Activated CD8-positive, alpha-beta memory T cell treated with anti-CD3 and anti-CD28 coated beads for 36 hours (primary cell): Measurements from ENCODE around the gene CORO1C. TPM values are rescaled to one million over a fixed set of nuclear protein-coding genes. Genes with fewer than 3 reads are reported as not detected.
"Not testable (repeated sequence)": the region's sequence is repeated elsewhere in the genome, so short reads cannot be mapped to it uniquely, and the experiment has no call there.

Experiments
- CTCF ChIA-PET: fragments of 350-600 bp; sonication (Branson Sonifier 250); formaldehyde crosslinking; loops from one replicate; lab custom pipeline; 2021; ENCODE audit warnings: antibody characterized with exemption; lab: Charles Lee
- POLR2A ChIA-PET: fragments of 350-600 bp; sonication (Branson Sonifier 250); formaldehyde crosslinking; loops from one replicate; lab custom pipeline; 2021; ENCODE audit warnings: antibody characterized with exemption; lab: Charles Lee
- total RNA-seq, 2 experiments: library from RNA; stranded (reverse); gene quantifications; one replicate each; pipeline ENCODE4 v1.2.3, GENCODE V29; 2021

The CORO1C gene
- 10 to 100 TPM; 71.0 to 78.7 TPM for total RNA-seq

DNA sequence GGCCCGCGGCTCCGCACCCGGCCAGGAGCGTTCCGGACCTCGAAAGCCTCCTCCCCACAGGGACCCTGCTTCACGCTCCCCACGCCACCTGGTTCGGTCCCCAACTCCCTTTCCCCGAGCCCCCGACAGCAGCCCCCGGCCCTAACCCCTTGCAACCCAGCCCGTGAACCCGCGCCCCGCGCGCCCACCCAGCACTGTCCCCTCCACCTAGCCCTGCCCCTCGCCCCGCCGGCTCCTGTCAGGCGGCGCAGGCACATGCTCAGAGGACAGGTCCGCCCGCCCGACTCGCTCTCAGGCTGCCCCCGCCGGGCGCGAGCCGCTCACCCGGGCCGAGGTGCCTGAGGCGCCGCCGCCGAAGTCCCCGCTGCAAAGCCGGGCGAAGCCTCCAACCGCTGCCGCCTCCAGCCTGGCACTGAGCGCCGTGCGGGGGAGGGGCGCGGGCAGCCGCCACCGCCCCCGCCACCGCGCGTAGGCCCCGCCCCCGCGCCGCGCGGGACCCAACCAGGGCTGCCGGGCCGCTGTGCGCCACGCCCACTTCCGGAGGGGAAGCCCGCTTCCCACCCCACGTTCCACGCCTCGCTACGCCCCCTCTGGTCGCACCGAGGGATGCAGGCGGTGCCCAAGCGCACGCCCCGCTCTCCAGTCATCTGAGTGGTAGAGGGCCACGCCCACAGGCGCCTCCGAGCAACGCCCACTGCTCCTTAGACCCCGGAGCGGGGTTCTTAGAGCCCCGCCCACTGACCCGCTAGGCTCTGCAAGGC lies at the start of gene CORO1C:
CORO1C (minus strand) TSS at position 414 of the 761 bp plus-strand sequence. CDS start 30,200 bp downstream, outside the sequence.
- CTCF ChIA-PET, result interaction anchor here (0.6 to 1.0 kb wide), 3 partner anchors 65 to 70 kb away, joined by 3 to 6 read pairs (median 3); no protein-coding TSS in a partner anchor
- POLR2A ChIA-PET, result interaction anchor here (0.8 to 1.4 kb wide), 3 partner anchors 29 to 706 kb away, joined by 3 to 5 read pairs (median 4); no protein-coding TSS in a partner anchor

DNA sequence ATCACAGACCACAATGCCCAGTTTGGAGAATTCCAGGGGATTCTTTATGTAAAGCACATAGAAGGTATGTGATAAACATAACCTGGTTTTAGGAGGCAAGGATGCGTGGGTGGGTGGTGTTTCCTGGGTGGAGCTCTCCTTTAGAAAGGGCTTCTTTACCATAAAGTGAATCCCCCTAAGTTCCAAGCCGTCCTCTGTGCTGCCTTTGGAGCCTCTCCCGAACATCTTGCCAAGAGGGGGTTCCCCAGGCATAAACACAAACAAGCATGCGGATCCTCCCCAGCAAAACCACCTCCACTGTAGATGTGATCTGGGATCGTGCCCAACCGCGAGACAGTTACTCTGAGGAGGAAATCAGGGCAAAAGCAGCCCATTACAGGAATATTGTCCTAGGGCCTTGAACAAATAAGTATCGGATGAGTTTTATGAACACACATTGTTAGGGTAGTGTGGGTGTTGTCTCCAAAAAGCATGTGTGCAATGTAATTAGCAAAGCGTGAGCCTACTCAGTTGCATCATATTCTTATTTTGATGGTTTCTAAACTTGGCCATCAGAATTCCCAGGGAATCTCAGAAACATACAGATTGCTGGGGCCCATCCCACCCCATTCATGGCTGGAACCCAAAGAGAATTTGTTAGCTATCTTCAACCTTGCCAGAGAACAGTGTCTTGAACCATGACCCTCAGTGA lies 48.8 kb upstream of the CORO1C start:
- CTCF ChIA-PET, result no interaction called here

DNA sequence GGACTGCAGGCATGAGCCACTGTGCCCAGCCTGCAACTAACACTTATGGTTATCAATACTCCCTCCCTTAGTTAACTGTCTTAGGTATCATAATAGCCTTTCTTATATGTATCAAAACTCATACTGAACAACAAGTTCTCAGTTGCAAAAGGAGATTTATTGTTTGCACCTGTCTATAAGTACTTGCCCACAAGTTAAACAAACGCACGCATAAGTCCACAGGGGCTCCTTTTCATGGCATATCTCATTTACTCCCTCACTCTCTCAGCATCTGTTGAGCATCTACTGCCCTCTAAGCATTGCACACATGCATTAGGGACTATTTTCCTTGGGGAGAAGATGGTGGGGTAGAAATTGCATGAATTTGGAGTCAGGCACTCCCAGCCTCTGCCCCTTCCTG lies 46.7 kb upstream of the CORO1C start:
- ChIA-PET POLR2A (no interaction called here), CTCF (no interaction called here)

More for the DNA sequence above, 48.8 kb upstream of the CORO1C start:
- POLR2A ChIA-PET, result no interaction called here

DNA sequence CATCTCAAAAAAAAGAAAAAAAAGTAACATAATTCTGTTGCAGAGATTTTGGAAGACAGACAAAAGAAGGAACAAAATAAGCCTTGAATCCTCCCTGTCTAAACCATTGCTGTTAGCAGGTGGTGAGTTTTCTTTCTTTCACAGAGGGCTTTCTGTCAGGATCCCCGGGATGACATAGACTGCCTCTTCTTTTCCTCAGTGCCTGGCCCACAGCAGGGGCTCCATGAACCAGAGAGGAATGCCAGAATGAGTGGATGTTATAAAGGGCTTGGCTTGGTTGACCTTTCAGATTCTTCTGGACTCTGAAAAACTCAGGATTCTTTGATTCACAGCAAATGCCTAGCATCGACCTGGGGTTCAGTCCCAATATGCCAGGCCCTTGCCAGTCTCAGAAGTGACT lies 45.8 kb upstream of the CORO1C start:
- ChIA-PET CTCF (no interaction called here), POLR2A (no interaction called here)

DNA sequence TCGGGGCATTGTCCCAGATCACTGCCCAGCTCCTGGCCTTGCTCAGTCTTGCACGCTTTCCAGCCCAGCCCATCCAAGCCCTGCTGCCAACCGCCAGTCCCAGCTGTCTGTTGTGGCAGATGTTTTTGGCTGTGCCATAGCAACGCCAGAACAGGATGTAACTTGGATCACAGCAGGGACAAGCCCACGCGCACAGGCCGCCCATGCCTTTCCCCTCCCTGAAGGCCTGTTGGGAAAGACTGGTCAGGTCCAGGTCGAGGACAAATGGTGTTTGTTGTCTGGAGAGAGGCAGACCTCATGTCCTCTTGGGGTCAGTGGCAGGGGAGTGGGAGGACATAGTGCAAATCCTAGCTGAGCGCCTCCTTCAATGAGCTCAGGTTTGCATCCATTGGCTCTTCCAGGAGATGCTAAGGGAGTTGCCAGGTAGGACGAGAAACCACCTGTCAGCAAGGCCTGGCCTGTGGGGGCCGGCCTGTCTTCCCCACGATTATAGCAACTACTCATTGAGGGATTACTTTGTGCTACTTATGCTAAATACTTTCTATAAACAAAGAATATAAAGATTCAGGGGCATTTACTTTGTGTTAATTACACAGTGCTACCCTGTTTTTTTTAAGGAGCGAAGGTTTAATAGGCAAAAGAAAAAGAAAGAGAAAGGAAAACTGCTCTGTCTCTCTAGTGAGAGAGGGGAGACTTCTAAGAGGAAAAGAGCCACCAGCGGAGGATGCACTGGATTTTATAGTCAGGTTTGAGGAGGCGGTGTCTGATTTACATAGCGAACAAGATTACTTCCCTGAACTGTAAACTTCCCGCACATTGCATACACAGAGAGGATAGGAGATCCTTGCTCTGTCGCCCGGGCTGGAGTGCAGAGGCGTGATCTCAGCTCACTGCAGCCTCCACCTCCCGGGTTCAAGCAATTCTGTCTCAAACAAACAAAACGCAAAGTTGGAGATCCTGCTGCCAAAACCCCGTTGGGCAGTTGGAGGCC lies 42.8 kb upstream of the CORO1C start:
- POLR2A ChIA-PET, result no interaction called here
- CTCF ChIA-PET, result interaction anchor here (1.4 kb wide), 1 partner anchor 110 kb away, joined by 3 read pairs; no protein-coding TSS in a partner anchor

DNA sequence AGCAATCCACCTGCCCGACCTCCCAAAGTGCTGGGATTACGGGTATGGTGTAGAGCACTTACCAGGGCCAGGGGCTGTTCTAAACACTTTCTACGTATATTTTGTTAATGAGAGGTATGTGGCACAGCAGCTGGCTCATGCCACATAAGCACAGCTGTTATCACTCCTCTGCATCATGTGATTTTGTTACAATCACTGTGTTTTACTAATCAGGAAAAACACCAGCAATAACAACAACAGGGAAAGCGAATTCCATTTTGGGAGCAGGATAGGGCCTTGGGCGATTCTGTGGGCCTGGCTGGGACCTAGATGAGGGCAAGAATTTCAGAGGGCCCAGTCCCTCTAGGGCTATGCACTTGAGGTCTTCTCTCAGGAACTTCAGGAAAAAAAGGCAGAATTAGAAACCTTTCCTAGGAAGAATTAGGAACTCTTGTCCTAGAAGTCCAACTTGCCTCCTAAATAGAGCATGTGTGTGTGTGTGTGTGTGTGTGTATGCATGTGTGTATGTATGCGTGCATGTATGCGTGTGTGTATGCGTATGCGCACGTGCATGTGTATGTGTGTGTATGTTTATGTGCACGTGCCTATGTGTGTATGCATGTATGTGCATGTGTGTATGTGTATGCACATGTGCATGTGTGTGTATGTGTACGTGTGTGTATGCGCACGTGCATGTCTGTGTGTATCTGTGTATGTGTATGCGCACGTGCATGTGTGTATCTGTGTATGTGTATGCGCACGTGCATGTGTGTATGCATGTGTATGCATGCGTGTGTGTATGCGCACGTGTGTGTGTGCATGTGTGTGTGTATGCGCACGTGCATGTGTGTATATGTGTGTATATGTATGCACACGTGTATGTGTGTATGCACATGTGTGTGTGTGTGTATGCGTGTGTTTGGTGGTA lies 41.8 kb upstream of the CORO1C start:
- POLR2A ChIA-PET, result no interaction called here
- CTCF ChIA-PET, result interaction anchor here (1.4 kb wide), 1 partner anchor 109 kb away, joined by 3 read pairs; no protein-coding TSS in a partner anchor

DNA sequence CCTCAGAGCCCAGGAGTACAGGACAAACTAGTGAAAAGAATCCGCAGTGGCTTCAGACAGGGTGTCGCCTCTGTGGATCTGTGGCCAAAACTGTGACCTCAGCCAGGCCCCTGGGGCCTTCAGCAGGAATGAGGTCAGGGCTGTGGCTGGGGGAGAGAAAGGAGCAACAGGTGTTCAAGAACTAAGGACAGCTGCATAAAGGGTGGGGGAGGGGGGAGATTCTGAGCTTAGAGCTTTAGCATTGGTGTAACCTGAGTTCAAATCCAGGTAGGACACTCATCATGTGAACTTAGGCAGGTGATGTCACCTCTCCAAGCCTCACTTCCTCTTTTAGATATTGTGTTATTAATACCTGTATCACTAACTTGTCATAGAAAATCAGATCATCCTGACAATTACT lies 40.9 kb upstream of the CORO1C start:
- ChIA-PET CTCF (interaction anchor here (0.8 kb wide), 1 partner anchor 18 kb away, joined by 3 read pairs; no protein-coding TSS in a partner anchor), POLR2A (no interaction called here)

DNA sequence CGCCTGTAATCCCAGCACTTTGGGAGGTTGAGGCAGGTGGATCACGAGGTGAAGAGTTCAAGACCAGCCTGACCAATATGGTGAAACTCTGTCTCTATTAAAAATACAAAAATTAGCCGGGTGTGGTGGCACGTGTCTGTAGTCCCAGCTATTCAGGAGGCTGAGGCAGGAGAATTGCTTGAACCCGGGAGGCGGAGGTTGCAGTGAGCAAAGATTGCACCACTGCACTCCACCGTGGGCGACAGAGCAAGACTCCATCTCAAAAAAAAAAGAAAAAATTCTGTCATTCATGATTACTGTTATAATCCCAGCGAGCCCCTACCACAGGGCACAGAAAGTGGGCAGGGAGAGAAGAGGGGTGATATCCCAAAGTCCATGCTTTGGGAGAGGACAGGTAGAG lies 40.5 kb upstream of the CORO1C start:
- CTCF ChIA-PET, result interaction anchor here (0.8 kb wide), 1 partner anchor 17 kb away, joined by 3 read pairs; no protein-coding TSS in a partner anchor
- POLR2A ChIA-PET, result not testable (repeated sequence)

DNA sequence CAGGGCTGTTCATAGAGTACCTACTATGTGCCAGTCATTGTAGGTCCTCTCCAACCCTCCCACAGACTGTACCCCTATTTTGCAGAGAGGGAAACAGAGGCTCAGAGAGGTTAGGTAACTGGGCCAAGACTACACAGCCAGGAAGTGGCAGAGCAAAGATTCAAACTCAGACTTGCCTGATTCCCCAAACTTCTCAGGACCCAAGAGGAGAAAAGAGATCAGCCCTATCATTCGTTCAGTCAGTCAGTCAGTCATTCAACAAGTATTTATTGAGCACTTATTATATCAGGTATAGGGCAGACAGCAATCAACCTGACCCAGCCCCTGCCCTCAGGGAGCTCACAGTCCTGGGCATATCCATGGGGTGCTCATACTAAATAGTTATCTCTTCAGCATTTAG lies 39.6 kb upstream of the CORO1C start:
- CTCF ChIA-PET, result interaction anchor here (0.7 kb wide), 1 partner anchor 13 kb away, joined by 3 read pairs; no protein-coding TSS in a partner anchor
- POLR2A ChIA-PET, result no interaction called here

DNA sequence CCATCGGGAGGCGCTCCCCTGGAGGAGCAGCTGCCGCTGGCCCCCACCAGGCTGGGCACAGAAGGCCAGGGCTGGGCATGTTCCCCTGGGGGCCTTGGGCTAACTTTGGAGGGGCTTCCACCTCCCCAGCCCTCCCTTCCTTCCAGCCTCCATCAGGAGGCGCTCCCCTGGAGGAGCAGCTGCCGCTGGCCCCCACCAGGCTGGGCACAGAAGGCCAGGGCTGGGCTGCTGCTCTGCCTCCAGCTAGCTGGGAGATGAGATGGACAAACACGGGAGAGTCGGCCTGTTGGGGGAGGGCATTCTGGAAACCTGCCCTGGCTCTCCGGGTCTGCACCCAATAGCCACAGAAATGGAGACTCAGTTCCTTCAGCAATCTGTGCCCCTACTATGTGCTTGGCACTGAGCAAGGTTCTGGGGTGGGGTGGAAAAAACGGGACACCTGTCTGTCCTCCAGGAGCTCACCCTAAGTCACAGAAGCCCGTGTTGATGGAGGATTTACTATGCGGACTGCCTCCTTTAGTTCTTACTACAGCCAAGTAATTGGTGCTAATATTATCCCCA lies 39.0 kb upstream of the CORO1C start:
- CTCF ChIA-PET, result interaction anchor here (0.7 kb wide), 1 partner anchor 12 kb away, joined by 3 read pairs; no protein-coding TSS in a partner anchor

DNA sequence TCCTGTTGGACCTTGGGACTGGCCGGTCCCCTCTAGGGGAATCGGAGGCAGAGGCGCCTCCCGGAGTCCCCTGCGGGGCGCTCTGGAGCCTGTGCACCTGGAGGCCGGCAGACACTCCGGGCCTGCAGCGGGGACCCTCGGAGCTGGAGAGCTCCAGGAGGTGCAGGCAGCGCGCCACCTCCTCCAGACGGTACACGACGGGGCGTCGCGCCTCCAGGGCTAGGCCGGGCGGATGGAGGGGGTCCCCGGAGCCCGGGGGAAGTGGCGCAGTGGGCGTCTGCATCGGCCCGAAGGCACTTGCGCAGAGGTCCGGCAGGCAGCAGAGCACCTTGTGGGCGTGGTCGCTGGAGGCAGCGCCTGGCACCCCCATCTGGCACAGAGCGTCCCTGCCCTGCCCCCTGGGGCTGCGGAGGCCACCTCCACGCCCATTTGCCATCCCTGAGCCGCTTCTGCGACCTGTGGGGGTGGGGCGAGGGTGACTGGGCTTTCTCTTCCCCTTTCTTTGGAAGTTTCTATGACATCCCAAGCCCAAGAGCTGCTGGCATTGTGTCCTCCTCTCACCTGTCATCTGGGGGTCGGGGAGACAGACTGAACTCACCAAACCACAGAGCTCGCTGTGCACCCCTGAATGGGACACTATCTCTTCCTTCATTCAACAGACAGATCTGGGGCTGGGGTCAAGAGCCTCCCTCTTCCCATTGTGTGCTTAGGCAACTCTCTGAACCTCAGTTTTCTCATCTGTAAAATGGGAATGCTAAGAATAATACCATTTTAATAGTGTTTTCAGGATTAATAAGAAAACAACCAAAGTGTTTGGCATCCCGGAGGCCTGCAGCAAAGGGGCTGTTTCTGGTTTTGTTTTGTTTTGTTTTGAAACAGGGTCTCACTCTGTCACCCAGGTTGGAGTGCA lies 37.5 kb upstream of the CORO1C start:
- POLR2A ChIA-PET, result no interaction called here

More for the DNA sequence above, 39.0 kb upstream of the CORO1C start:
- POLR2A ChIA-PET, result no interaction called here

DNA sequence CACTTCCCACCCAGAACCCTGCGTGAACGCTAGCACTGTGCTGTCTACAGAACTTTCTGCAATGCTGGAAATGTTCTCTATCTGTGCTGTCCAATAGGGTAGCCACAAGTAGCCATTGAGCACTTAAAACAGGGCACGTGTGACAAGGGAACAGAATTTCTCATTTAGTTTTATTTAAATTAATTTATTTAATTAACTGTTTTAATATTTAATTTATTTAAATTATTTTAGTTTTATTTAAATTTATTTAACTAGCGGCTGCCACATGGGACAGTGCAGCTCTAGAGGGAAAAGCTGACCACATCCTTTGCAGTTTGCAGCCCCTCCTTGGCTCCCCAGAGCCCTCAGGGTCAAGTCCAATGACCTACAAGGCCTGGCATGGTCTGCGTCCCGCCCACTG lies 35.0 kb upstream of the CORO1C start:
- ChIA-PET CTCF (no interaction called here), POLR2A (no interaction called here)

More for the DNA sequence above, 37.5 kb upstream of the CORO1C start:
- CTCF ChIA-PET, result no interaction called here

DNA sequence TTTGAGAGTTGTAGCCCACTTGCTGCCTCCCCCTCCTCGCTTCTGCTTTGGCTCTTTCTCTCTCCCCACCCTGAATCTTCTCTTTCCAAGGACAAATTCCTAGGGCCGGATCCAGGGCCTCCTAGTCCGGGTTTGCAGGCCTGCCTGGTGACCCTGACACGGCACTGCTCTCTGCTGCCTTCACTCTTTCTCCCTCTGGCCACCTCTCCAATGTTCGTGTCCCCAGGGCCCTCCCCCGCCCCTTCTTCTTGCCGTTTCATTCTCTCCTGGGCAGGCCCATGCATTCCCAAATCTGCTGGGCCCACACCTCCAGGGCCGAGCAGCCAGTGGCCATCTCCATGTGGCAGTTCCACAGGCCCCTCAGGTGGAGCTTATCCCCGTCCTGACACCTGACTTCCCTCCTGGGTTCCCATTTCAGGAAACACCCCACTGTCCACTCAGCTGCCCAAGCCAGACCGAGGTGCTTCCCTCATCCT lies 34.0 kb upstream of the CORO1C start:
- POLR2A ChIA-PET, result no interaction called here
- CTCF ChIA-PET, result no interaction called here

DNA sequence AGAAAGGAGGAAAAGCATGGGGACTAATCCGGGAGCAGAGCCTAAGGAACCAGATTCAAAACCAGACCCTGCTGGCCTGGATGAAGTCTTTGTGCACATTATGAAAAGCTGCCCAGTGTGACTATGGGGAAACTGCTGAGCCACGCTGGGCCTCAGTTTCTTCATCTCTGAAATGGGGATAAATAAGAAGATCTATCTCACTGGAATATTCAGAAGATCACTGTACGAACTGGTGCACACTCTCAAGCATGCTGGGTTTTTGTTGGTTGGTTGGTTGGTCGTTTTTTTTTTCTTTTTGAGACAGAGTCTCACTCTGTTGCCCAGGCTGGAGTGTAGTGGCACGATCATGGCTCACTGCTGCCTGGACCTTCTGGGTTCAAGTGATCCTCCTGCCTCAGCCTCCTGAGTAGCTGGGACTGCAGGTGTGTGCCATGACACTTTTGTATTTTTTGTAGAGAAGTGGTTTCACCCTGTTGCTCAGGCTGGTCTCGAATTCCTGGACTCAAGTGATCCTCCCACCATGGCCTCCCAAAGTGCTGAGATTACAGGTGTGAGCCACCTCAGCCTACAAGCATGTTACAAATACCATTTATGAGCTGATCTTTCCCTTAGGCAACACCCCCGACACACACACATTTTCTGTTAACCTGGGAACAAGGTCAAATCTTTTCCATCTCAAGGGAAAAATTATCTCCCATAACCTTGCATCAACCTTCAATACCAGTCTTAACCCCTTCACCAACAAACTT lies 33.4 kb upstream of the CORO1C start:
- POLR2A ChIA-PET, result no interaction called here
- CTCF ChIA-PET, result no interaction called here

DNA sequence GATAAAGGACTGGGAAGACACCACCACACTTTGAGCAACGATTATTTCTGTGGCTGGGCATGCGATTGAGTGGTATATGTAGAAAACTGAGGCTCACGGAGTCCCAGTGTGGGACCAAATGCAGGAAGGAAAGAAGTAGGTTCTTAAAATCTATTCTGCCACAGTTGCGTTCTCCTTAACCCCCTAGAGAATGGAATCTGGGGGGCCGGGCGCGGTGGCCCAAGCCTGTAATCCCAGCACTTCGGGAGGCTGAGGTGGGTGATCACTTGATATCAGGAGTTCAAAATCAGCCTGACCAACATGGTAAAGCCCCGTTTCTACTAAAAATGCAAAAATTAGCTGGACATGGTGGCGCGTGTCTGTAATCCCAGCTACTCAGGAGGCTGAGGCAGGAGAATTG lies 29.9 kb upstream of the CORO1C start:
- POLR2A ChIA-PET, result no interaction called here
- CTCF ChIA-PET, result no interaction called here

DNA sequence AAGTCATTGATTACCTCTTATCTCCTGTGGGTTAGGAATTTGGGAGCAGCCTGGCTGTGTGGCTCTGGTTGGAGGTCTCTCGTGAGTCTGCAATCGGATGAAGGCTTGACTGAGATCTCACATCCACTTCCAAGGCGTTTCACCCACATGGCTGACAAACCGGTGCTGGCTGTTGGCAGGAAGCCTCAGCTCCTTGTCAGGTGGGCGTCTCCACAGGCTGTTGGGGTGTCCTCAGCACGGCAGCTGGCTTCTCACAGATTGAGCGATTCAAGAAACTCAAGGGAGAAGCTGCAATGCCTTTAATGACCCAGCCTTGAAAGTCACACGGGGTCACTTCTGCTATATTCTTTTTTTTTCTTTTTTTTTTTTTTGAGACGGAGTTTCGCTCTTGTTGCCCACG lies 28.6 kb upstream of the CORO1C start:
- CTCF ChIA-PET, result no interaction called here
- POLR2A ChIA-PET, result no interaction called here
